GM20431 (cell line): ENCODE data around the gene HPD.

ENCODE experiments used
- in situ Hi-C: fragments of 300-500 bp; cut with MseI, MboI; formaldehyde crosslinking; loops from one replicate; pipeline ENCODE4 v1.15.0; 2020; ENCODE audit warnings: low sequenced_read_pairs; ENCODE audit not compliant: unreplicated experiment

HPD gene

GRCh38 chr12:121812921-121813896 is 45.5 kb downstream of the HPD start:
- in situ Hi-C loops: no loop called here

- in situ Hi-C loops: no loop called here
Observed at GRCh38 chr12:121812320-121812871, 46.3 kb downstream of the HPD start.

- in situ Hi-C loops: no loop called here
Observed at GRCh38 chr12:121811434-121812319, 47.0 kb downstream of the HPD start.

GRCh38 chr12:121810833-121811433 is 47.7 kb downstream of the HPD start:
- in situ Hi-C loops: no loop called here

- in situ Hi-C loops: no loop called here
Observed at GRCh38 chr12:121810234-121810817, 48.3 kb downstream of the HPD start.

GRCh38 chr12:121809712-121810116 is 48.9 kb downstream of the HPD start:
- in situ Hi-C loops: no loop called here

GRCh38 chr12:121808623-121809022 is 50.0 kb downstream of the HPD start:
- in situ Hi-C loops: no loop called here

- in situ Hi-C loops: no loop called here
Observed at GRCh38 chr12:121807642-121808347, 50.9 kb downstream of the HPD start.

- in situ Hi-C loops: no loop called here
Observed at GRCh38 chr12:121806546-121807423, 51.9 kb downstream of the HPD start.

- in situ Hi-C loops: no loop called here
Observed at GRCh38 chr12:121806009-121806545, 52.6 kb downstream of the HPD start.

- in situ Hi-C loops: no loop called here
Observed at GRCh38 chr12:121805171-121806008, 53.3 kb downstream of the HPD start.

GRCh38 chr12:121804417-121805111 is 54.1 kb downstream of the HPD start:
- in situ Hi-C loops: no loop called here

GRCh38 chr12:121803861-121804416 is 54.7 kb downstream of the HPD start, which contains the start of gene SETD1B:
Gene SETD1B (plus strand): TSS chr12:121804009. CDS start chr12:121804738, 729 bp downstream.
- in situ Hi-C loops: no loop called here

GRCh38 chr12:121802843-121803698 is 55.6 kb downstream of the HPD start:
- in situ Hi-C loops: no loop called here

- in situ Hi-C loops: no loop called here
Observed at GRCh38 chr12:121802485-121802842, 56.2 kb downstream of the HPD start.
